Ishikawa (cell line): ENCODE results near the gene RPRD1A.

Experiments used
- CEBPB ChIP-seq: IDR thresholded peaks from 2 replicates; pipeline ENCODE4 v1.6.1; 2012
- EP300 ChIP-seq: IDR thresholded peaks from 2 replicates; pipeline ENCODE4 v1.6.1; 2012; ENCODE audit warnings: borderline replicate concordance
- RAD21 ChIP-seq: IDR thresholded peaks from 2 replicates; pipeline ENCODE4 v1.6.1; 2012; ENCODE audit warnings: low read depth
- YY1 ChIP-seq: IDR thresholded peaks from 2 replicates; pipeline ENCODE4 v1.6.1; 2012; ENCODE audit warnings: low read depth

- TF ChIP-seq EP300 (no peak), RAD21 (no peak), YY1 (no peak), CEBPB (no peak)
These were observed 11.6 kb upstream of the RPRD1A start for GRCh38 chr18:36078751-36079529.
